HG03442 (cell line): ENCODE data around the gene EFCAB13.

ENCODE experiments used
- ATAC-seq: cut with Tn5 transposase; IDR thresholded peaks from one replicate; pipeline ENCODE4 v1.9.1; 2021; ENCODE audit warnings: mild to moderate bottlenecking, moderate library complexity; ENCODE audit not compliant: unreplicated experiment

Gene EFCAB13, protein sequence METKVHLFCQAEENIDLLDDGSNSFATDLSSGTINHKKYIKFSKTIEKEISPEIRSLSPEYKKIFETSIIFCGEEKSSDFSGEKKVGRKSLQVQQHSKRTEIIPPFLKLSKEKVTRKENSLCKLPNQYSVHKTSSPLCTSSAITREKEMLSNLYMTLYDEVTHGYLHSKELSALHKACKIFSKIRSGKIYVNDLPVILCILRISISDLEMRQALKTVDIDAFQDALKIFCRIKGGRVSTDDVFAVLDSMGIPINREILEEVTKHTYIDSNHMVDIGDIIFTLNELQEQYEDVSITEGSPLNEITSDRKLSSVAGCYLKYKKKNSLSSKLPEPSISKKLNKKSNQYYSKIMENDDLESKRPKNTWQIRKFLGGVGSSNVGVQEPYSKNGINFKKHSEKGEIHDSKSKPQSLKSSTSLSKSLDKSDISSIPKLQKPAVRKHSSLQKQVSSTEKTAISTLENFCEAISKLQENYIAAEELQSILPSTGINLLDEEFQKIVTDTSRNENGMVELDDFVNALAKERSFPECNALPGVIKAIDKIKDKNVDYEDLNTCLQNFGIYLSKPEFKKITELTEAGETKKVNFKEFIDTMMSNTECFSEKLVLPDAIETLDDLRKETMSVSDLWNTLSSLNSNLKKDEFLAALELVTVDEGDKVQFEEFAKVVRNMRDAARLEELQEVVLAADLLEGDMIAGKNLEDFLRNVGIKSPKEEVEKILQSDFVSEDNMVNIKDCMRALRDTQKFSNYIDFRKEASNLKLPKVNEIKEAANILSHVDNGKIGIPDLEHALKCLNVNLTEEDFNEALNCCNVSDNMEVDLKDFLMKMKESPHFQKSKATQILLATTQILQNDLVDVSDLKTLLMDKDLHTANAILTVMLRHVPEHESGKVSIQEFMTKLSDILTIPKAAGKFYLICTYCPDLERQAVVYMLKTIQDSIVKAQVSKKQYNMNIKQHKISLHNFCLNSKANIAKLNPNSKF

DNA sequence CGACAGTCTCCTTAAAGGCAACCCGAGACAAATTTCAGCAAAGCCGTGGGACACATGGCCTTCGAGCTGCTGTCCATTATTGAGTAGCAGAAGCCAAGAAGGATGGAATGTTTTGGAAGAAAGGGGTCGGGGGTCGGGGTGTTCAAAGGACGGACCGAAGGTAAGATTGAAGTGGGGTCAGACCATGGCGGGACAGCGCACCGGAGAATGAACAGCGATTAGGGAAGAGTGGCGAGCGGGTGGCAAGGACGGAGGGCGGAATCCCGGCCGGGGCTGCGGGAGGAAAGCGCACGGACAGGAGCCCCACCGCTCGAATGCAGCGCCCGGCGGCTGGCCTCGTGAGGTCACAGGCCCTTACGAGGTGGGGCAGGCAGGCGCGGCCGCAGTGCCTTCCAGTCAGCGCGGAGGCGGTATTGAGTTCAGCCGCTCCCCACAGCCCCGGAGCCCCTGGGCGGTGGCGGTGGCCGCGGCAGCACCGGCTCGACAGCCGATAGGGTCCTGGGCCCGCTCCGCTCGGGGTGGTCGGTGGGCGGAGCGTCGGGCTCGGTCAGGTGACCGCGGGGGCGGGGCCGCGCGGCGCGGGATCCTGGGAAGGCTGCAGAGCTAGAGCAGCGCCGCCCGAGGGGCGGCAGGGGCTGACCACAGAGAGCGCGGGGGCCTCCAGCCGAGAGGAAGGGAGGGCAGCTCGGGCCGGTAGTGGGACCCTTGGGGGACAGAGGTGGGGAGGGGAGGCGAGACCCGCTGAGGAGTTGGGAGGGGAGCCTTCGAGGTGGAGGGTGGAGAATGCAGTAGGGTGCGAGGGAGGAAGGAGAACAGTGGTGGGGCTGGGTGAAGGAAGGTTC lies at the start of gene EFCAB13:
EFCAB13 (plus strand) TSS at position 574 of the 842 bp plus-strand sequence. CDS start 4,399 bp downstream, outside the sequence.
- ATAC-seq = peak; percentile 79

DNA sequence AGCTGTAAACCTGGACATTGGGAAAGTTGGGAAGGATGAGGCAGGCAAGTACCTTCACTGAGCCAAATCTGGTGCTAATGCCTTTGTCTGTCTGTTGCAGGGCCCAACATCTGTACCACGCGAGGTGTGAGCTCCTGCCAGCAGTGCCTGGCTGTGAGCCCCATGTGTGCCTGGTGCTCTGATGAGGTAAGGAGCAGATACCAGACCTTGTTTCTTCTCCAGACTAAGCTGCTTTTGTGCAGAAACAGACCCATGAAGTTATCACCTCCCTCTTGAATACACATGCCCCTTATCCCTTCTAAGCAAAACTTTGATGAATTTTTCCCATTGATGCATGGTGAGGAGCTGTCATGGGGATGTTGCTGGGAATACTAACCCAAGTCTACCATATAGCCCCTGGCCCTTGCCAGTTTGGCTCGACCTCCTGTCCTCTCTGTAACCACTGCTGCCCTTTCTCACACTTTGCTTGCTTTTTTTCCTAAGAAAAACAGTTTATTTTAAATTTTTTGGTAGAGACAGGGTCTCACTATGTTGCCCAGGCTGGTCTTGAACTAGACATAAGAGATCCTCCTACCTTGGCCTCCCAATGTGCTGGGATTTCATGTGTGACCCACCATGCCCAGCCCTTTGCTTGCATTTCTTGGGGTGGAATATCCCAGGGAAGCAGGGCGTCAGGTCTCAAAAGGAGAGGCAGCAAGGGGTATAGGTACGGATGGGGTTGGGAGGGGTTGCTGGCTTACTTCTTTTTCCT lies 49.3 kb upstream of the EFCAB13 start:
- no peak for ATAC-seq

DNA sequence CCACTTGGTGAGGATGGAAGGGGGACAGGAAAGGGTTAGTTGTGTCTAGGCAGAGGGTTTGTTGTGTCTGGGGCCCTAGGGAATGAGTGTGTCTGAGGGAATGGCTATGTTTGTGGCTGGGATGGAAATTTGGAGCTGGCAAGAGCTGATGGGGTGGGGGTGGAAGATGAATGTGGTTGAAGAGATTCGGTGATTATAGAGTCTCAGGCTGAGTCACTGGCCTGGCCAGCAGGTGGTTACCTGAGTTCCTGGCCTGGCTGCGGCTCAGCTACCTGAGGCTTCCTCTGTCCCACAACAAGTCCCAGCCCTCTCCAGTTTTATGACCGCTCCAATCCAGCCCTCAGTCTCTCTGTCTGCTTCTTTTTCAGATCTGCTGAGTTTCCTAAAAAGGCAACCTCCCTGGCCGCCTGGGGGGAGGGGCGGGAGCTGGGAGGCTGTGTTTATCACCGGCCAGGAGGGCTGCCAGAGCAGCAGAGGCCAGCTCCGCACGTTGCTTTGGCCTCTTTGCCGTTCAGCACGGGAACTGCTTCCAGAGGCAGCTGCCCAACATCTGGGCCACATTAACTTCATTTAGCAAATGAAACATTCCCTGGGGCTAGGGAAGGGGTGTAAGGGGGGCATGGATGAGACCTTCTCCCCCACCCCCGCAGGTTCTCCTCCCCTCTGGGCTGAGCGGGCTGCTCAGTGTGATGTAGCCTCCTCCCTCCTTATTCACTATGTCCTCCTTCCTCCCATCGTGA lies 48.3 kb upstream of the EFCAB13 start:
- ATAC-seq = no peak

DNA sequence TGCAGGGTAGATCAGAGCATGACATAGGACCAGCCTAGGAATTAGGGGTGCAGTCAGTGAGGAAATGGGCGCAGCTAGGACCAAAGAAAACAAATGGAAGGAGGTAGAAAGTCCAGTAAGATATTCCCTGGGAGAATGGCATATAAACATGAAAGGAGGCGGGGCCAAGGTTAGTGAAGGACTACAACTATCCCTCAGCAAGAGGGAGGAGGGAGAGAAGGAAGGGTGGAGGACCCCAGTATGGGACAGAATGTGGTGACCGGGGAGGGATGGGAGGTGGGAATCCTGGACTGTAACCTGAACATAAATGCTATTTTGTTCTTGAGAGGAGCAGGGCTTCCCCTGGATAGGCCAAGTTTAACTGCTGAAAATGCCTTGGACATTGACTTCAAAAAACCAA lies 47.3 kb upstream of the EFCAB13 start:
- no peak for ATAC-seq

DNA sequence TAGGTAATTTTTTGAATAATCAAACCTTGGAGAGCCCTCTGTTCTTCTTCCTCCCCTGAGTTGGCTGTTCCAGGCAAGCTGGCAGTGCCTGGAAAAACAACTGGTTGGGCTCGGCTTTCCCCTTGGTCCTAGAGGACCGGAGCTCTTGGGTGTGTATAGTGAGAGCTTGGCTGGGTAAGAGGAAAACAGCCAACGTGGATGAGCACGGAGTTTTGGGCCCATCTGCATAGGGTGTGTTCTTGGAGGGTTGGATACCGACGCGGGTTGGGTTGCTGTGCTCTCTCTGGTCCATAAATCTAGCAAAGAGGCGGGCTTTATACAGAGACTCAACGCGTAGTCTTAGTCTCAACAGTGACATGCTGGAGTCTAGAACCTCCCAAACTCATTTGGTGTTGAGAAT lies 46.9 kb upstream of the EFCAB13 start:
- ATAC-seq = no peak

DNA sequence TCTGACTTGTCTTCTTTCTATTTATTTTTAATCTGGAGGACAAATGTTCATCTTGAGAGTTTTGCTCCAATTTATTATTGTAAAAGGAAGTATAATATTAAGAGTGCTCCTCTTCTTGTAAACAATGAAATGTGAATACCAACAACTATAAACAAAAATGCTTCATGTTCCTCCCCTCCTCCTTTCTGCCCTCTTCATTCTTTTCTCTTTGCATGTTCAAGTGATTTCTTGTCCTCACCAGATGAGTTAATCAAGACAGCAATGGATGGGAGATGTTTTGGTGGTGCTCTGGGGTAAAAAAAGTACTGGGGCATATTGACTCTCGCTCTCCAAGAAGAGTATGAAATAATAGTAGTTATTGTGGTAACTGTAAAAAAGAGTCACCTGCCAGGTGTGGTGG lies 45.8 kb upstream of the EFCAB13 start:
- no peak for ATAC-seq

DNA sequence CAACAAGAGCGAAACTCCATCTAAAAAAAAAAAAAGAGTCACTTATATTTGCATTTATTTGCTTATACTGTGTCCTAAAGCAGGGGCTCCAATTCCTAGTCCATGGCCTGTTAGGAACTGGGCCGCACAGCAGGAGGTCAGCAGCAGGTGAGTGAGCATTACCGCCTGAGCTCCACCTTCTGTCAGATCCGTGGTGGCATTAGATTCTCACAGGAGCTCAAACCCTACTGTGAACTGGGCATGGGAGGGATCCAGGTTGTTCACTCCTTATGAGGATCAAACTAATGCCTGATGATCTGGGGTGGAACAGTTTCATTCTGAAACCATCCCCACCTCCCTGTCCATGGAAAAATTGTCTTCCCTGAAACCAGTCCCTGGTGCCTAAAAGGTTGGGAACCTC lies 45.2 kb upstream of the EFCAB13 start:
- ATAC-seq = no peak

DNA sequence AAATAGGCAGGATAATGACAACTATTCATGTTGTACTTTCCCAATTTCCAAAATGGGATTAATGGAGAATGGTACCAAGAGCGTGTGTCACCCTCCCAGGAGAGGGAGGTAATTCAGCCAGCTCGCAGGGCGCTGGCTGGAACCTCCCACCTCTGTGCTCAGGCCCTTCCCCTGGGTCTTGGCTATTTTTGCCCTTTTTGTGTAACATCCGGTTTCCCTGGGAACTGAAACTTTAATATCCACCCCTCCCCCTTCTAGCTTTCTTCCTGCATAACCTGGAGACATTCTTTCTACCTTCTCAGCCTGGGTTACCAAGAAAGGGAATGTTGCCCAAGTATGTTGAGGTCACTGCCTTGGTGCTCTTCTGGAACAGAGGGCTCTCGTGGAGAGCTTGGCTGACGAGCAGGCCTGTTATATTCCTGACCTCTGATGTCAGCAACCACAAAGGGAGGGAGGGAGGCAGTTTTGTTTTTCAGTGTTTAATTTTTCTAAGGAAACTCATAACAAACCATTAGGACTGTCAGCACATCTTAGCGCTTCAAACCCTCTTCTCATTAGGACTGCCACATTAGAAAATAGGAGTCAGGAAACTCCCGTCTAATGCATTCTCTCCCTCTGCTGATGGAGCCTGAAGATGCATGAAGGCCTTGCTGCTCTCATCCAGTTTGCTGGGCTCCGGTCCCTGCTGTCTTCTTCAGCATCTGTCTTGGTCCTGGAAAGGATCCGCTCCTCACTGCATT lies 44.5 kb upstream of the EFCAB13 start:
- peak; percentile 73 for ATAC-seq

DNA sequence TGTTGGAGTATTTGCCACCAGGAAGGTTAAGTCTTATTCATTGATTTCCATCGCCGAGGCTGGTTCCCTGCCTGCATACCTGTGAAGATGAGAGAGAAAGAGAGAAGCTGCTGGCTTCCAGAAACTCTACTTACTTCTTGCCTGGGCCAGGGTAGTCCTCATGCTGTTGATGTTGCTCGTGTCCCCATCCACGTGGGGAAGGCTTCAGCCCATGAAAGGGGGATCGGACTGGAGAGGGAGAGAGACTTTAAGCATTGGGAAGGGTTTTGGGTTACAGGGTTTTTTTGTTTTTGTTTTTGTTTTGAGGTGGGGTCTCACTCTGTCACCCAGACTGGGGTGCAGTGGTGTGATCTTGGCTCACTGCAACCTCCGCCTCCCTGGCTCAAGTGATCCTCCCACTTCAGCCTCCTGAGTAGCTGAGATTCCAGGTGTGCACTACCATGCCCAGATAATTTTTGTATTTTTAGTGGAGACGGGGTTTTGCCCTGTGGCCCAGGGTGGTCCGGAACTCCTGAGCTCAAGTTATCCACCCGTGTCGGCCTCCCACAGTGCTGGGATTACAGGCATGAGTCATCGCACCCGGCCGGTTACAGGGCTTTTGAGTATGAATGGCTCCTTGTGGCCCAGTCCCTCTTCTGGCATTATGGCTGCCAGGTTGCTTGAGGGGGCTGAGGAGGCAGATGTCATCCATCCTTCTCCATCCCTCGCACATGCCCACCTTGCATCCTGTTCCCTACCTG lies 43.5 kb upstream of the EFCAB13 start:
- no peak for ATAC-seq

DNA sequence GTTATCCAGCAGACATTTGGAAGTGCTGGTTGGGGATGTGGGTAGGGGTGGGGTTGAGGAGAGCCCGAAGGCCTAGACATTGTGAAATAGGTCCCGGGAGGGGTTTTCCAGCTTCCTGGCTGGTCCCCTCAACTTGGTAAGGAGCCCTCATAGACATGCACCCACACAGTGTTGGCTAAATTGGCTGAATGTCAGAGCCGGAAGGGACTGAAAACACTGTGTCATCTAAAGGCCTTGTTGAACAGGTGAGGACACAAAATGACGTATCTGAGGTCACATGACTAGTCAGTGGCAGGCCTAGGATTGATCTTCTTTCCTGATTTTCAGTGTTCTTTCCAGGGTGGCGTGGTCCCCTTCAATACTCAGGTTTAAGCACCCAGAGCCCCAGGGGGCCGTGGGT lies 42.5 kb upstream of the EFCAB13 start:
- ATAC-seq = no peak

DNA sequence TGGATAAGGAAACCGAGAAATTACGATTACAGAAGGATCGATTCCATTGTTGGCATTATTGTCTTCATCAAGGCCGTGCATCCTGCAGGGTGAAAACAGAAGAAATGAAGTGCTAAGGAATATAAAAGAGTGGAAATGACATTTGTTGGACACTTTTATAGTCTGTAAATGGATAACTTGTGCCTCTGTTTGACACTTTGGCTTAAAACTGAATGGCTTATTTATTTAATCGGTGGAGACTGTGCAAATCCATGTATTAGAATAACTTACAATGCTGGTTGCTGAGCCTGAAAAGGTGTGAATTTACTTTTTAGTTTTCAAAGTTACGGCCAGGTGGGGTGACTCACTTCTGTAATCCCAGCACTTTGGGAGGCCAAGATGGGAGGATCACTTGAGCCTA lies 38.8 kb upstream of the EFCAB13 start:
- ATAC-seq = no peak

DNA sequence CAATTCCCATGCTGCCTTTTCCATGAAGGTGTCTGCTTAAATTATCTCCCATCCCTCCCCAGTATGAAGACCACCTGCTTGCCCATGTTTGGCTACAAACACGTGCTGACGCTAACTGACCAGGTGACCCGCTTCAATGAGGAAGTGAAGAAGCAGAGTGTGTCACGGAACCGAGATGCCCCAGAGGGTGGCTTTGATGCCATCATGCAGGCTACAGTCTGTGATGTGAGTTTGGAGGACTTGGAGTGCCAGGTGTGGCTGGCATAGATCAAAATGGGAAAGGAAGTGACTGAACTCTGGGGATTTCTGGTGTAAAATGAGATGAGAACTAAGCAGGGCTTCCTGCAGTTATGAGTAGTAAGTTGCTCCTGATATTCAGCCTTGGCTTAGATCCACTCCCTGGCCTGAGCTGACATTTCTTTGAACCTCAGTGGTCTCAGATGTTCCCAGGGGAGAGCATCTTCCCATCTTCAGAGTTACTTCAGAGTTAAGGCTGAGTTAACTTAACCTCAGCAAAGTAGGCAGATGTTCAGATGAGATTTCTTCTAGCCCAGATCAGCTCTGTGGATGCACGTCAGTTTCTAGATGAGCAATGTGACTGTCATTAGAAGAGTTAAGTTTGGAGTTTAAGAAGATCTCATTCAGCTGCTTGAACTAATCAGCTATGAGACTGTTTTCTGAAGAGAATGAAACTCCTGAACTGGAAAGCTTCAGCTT lies 37.4 kb upstream of the EFCAB13 start:
- ATAC-seq = peak; percentile 76

DNA sequence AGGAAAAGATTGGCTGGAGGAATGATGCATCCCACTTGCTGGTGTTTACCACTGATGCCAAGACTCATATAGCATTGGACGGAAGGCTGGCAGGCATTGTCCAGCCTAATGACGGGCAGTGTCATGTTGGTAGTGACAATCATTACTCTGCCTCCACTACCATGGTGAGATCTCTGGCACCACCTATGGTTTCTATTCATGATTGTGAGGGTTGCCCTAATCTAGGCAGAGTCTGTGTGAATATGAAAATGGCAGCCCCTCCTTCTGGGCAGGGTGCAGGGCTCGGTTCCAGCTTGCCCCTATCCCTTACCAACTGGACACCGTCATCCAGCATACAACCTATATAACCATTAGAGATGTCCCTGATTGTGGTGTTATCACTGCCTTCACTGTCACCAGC lies 36.7 kb upstream of the EFCAB13 start:
- ATAC-seq = no peak

DNA sequence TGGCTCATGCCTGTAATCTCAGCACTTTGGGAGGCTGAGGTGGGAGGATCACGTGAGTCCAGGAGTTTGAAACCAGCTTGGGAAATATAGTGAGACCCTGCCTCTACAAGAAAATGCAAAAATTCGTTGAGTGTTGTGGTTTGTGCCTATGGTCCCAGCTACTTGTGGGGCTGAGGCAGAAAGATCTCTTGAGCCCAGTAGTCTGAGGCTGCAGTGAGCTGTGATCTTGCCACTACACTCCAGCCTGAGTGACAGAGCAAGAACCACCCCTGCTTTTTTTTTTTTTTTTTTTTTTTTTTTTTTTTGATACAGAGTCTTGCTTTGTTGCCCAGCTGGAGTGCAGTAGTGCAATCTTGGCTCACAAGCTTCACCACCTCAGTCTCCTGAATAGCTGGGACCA lies 36.1 kb upstream of the EFCAB13 start:
- no peak for ATAC-seq

DNA sequence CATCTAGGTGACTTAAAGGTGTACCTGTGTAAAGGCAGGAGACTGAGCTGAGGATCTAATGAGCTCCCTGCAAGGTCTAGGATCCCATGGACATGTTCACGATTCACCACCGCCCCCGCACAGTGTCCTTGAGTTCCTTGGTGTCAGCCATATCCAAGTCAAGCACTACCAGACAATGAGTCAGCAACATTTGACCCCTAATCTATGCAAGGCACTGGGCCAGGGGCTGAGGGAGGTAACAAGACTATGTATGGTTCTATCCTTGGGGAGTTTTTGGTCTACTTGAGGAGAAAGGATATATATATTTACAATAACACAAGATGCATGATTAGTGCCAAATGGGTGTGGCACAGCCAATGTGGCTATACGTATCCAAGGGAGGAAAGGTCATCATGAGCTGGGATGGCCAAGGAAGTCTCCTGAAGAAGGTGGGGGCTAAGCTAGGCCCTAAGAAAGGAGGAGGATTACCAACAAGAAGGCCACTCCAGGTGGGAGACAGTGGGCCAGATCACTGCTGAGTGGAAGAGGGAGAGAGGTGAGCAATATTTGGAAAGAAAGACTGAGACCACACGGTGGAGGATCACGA lies 35.1 kb upstream of the EFCAB13 start:
- ATAC-seq = no peak

DNA sequence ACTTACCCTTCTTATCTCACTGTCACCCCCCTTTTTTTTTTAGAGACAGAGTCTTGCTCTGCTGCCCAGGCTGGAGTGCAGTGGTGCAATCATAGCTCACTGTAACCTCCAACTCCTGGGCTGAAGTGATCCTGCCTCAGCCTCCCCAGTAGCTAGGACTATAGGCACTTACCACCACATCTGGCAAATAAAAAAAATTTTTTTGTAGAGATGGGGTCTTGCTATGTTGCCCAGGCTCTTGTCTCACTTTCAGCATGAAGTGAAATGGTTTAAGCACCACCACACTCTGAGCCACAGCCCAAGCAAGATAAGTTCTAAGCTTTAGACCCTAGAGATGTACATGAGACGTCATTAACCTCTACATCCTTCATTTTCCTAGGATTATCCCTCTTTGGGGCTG lies 34.5 kb upstream of the EFCAB13 start:
- ATAC-seq = no peak

DNA sequence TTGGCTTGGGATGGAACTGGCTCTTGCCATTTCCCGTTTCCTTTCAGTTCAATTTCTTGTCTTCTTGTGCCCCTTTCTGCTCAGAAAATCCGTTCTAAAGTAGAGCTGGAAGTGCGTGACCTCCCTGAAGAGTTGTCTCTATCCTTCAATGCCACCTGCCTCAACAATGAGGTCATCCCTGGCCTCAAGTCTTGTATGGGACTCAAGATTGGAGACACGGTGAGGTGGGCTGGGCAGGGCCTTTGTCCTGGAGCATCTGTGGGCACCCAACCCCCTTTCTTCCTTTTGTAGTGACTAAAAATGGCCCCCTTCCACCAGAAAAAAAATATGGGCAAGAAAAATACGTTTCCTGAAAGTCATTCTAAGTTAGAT lies 32.9 kb upstream of the EFCAB13 start:
- ATAC-seq = no peak
